HG03135 (cell line): ENCODE data around the gene PLAAT5.
"Not testable (repeated sequence)": the region's sequence is repeated elsewhere in the genome, so short reads cannot be mapped to it uniquely, and the experiment has no call there.

Experiments used
- ATAC-seq: cut with Tn5 transposase; IDR thresholded peaks from one replicate; pipeline ENCODE4 v1.9.1; 2021; ENCODE audit warnings: mild to moderate bottlenecking, moderate library complexity; ENCODE audit not compliant: unreplicated experiment

Gene PLAAT5

GRCh38 chr11:63489879-63490278 is 1.1 kb downstream of the PLAAT5 start:
- ATAC-seq = no peak

- ATAC-seq = no peak
These were observed 2.2 kb downstream of the PLAAT5 start for GRCh38 chr11:63488789-63489188.

GRCh38 chr11:63485777-63486176 is 5.2 kb downstream of the PLAAT5 start:
- ATAC-seq = no peak

DNA sequence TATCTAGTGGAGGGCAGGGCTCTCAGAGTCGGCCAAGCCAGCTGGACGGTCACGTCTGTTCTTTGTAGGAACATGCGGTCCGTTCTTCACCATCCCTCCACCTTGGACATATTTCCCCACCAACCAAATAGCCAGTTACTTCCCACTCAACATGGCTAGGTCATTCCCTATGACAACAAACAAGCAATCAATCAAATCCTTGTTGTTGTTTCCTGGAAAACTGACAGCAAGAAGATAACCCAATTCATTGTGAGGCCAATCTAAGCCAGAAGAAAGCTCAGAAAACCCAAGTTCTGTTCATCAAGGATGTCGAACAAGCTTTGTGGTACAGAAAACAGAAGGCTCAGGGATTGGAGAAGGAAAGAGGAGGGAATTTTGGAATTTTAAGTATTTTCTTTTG is 10.9 kb downstream of the PLAAT5 start:
- ATAC-seq = no peak

DNA sequence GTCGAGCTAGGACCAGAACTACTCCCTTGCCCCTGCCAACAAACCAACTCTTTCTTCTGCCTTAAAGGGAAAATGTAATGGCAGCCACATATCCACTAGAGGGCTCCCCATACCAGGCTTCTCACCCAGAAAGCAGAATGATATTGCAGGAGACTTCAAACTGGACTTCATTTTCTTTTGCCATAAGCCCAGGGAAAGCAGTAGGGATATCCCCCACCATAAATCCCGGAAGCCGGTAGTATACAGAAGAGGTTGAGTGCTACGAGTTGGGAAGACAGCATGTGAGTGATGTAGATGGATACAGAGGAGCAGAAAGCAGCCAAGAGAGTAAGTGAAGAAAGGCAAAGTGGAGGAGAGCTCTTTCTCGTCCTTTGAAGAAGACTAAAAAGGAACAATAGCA is 12.1 kb downstream of the PLAAT5 start:
- no peak for ATAC-seq

DNA sequence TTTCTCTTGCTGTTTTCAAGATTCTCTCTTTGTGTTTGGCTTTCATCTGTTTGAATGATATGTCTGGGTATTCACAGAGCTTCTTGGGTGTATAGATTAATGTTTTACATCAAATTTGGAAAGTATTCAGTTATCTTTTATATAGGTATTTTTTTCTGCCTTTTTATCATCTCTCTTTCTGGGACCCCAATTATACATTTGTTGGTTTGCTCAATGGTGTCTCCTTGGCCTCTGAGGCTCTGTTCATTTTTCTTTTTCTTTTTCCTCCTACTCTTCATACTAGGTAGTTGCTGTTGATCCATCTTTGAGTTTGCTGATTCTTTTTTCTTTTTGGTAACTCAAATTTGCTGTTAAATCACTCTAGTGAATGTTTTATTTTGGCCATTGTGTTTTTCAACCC is 14.3 kb downstream of the PLAAT5 start:
- no peak for ATAC-seq

GRCh38 chr11:63472372-63472771 is 18.6 kb downstream of the PLAAT5 start:
- no peak for ATAC-seq

DNA sequence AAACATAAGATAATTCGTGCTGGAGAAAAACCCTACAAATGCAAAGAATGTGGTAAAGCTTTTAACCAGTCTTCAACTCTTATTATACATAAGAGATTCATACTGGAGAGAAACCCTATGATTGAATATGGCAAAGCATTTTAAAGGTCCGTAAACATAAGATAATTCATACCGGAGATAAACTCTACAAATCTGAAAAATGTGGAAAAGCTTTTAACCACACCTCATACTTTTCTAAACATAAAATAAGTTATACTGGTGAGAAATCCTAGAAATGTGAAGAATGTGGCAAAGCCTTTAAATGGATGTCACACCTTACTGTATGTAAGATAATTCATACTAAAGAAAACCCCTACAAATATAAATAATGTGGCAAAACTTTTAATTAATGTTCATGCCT is 20.7 kb downstream of the PLAAT5 start:
- ATAC-seq = no peak

- ATAC-seq = no peak
These were observed 28.8 kb downstream of the PLAAT5 start for GRCh38 chr11:63462137-63462536.

DNA sequence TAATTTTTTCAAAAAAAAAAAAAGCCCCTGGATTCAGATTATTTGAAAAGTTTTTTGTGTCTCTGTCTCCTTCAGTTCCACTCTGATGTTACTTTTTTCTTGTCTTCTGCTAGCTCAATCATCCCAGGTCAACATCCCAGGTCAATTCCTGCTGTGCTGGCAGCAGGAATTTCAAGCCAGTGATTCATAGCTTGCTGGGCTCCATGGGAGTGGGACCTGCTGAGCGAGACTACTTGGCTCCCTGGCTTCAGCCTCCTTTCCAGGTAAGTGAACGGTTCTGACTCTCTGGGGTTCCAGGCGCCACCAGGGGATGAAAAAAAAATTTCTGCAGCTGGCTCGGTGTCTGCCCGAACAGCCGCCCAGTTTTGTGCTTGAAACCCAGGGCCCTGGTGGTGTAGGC is 31.4 kb downstream of the PLAAT5 start:
- ATAC-seq = no peak

DNA sequence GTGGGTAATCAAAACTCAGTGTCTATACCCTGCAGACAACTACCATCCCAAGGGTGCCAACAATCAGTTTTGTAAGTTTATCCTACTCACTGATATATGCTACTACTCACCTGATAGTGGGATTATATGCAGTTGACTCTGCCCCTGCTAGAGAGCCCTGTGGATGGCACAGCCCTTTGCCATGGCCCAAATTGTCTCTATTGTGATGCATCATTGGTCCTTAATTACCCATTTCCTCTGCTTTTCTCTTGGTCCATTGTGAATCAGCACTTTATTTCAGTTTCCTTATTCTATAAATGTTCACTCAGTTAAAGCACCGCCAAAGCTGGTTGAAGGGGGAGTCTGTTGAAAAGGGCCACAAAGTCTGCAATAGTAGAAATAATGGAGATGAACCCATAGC is 42.3 kb downstream of the PLAAT5 start:
- no peak for ATAC-seq

GRCh38 chr11:63445720-63446119 is 45.2 kb downstream of the PLAAT5 start:
- ATAC-seq = no peak

GRCh38 chr11:63445118-63445517 is 45.8 kb downstream of the PLAAT5 start:
- no peak for ATAC-seq

- no peak for ATAC-seq
These were observed 46.8 kb downstream of the PLAAT5 start for GRCh38 chr11:63444160-63444559.

DNA sequence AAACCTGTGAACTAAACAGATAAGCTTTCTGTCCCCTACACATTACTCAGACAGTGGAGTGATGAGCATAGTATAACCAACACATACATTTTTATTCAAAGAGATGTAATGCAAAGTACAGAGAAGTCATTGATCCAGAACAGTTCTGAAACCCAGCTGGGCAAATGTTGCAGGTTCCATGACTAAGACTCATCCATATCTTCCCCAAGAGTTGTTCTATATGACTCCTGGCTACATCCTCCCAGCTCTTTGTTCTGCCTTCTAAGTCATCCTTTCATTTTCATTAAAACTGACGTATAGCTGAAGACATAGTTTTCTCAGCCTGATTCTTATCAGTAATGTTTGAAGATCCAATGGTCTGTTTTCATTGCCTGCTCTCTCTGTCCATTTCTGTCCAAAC is 47.3 kb downstream of the PLAAT5 start:
- no peak for ATAC-seq

GRCh38 chr11:63435831-63436230 is 55.1 kb downstream of the PLAAT5 start:
- ATAC-seq = not testable (repeated sequence)

- not testable (repeated sequence) for ATAC-seq
These were observed 55.6 kb downstream of the PLAAT5 start for GRCh38 chr11:63435351-63435750.

GRCh38 chr11:63430731-63431130 is 60.2 kb downstream of the PLAAT5 start:
- not testable (repeated sequence) for ATAC-seq

DNA sequence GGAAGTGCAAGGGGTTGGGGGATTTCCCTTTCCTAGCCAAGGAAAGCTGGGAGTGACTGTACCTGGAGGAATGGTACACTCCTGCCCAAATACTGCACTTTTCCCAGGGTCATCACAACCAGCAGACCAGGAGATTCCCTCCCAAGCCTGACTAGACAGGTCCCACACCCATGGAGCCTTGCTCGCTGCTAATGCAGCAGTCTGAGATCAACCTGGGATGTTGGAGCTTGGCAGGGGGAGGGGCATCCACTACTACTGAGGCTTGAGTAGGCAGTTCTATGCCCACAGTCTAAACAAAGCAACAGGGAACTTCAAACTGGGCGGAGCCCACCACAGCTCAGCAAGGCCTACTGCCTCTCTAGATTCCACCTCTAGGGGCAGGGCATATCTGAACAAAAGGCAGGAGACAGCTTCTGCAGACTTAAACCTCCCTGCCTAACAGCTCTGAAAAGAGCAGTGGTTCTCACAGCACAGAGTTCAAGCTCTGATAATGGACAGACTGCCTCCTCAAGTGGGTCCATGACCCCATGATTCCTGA is 62.9 kb downstream of the PLAAT5 start:
- ATAC-seq = no peak

GRCh38 chr11:63417174-63417852 is 73.7 kb downstream of the PLAAT5 start:
- no peak for ATAC-seq
